GM12873 (cell line): ENCODE data around the gene COL8A2.

Source experiments
- TF ChIP-seq, protein P1 (sequence below): IDR thresholded peaks from 2 replicates; pipeline ENCODE4 v1.5.1; 2012; ENCODE audit warnings: low read depth, mild to moderate bottlenecking, moderate library complexity, low read length, control low read depth; ENCODE audit not compliant: insufficient read depth; ENCODE audit errors: missing control alignments

Gene COL8A2

DNA sequence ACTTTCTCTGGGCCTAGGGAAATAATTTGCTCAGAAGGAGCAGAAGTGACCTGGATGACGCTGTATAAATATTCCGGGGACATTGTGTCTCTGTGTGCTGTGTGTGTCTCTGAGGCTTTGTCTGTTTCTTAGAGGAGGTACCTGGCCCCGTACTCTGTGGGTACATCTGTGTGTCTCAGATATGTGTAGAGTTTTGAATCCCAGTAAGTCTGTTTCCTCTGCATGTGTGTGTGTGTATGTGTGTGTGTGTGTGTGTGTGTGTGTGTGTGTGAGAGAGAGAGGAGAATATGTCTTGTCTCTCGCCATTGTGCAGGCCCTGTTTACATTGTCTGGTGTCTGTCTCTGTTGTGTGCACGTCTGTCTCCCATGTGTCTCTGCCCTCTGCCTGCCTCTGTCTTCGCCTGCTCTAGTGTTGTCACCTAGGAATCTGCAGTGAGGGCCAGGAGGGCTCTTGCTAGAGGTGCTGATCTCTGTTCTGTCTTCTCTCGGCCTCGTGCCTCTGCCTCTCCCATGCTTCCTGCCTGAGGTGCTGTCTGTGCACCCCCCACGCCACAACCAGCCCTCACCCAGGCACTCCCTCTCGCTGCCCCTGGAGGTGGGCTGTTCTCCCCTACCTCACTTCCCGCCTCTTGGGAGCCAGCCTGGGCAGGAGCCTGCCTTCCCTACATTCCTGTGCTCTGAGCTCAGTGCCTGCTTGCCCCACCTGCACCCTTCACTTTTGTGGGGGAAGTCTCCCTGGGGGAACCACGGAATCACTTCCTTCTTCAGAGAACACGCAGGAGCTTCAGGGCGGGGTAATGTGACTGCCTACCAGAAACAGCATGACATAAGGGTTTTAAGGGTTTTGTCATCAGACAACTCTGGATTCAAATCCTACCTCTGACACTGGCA is 36.9 kb upstream of the COL8A2 start:
- TF ChIP-seq, protein P1, sequence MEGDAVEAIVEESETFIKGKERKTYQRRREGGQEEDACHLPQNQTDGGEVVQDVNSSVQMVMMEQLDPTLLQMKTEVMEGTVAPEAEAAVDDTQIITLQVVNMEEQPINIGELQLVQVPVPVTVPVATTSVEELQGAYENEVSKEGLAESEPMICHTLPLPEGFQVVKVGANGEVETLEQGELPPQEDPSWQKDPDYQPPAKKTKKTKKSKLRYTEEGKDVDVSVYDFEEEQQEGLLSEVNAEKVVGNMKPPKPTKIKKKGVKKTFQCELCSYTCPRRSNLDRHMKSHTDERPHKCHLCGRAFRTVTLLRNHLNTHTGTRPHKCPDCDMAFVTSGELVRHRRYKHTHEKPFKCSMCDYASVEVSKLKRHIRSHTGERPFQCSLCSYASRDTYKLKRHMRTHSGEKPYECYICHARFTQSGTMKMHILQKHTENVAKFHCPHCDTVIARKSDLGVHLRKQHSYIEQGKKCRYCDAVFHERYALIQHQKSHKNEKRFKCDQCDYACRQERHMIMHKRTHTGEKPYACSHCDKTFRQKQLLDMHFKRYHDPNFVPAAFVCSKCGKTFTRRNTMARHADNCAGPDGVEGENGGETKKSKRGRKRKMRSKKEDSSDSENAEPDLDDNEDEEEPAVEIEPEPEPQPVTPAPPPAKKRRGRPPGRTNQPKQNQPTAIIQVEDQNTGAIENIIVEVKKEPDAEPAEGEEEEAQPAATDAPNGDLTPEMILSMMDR: no peak

- TF ChIP-seq, protein P1: peak; percentile 43
Observed at GRCh38 chr1:36160949-36161485, 36.0 kb upstream of the COL8A2 start.

DNA sequence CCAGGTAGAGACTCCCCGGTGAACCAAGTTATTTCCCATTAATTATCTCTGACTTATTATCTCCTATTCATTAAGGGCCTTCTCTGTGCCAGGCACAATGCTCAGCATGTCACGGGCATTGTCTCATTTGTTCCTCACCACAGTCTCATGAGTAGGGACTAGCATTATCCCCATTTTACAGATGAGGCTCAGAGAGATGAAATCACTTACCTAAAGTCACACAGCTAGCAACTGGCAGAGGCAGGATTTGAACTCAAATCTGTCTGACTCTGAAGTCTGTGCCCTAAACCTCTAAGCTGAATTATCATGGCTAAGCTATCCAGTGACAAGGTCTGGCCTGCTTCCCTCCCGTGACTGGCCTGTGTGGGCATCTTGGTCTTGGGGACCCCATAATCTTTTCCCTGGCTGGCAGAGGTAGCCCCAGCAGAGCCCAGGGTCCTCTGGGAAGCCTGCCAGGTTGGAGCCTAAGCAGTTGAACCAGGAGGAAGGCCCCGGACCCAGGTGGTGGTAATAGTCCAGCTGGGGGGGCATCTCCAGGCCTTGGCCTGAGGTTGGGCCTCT is 35.4 kb upstream of the COL8A2 start:
- TF ChIP-seq, protein P1: no peak

DNA sequence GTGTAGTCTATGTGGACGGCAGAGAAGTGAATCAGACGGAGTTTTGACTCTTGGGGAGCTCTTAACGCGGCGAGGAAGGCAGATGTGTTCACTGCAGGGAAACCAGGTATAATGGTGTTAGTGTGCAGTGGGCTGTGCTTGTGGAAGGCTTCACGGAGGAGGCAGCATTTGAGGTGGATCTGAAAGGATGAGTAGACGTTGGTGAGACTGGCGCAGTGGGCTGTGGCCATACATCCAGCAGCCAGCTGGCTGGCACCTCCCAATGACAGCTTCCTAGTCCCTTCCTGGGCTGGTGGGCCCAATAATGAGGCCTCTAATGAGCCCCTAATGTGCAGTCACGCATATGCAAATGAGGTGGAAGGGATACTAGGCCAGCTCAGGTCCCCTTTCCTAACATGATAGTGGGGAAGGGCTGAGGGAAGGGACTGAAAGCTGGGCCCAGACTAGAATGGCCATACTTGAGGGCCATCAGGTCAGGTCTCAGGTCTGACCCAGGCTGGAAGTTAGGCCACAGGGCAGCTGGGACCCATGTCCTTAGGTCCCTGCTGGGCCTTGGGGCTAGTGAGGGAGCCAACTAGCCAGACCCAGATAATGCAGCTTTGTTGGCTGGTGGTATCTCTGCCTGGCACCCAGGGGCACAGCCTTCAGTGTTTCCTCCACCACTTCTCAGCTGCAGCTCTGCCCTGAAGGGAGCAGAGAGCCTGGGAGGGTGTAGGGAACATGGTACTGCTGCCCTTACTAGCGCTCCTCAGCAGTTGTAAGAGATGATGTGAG is 34.8 kb upstream of the COL8A2 start:
- TF ChIP-seq, protein P1: no peak

DNA sequence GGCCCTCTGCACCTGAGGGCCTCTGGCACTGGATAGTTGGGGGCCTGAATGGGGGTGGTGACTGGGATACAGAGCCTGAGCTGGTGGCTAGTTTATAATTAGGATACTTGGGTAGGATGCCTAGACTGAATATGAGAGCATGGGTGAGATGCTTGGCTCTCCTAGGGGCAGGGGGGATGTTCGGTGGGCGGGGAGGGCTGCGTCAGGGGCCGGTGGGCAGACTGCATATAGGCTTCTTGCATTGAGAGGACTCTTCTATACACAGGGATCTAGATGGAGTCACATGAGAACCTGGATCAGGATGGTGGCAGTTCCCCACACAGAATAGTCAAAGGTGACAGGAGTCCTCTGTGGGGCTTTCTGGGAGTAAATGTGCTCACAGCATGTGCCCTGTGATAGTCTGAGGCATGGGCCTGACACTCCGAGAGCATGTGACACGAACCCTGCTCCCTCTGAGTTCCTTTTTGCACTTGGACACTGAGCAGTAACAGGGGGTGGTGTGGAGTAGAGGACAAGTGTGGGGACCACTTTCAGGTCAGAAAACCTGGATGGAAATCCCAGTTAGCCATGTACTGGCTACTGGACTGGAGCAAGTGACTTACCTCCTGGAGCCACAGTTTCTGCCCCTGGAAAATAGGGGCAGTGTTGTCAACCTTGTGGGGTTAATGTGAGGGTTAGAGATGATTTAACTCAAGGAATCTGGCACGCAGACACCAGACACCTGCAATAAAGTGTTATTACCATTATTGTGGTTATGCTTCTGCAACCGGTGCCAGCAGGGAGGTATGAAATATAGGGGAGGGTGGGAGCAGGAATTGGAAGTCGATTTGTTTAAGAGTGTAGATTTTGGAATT is 33.2 kb upstream of the COL8A2 start:
- TF ChIP-seq, protein P1: no peak

GRCh38 chr1:36157115-36157903 is 32.3 kb upstream of the COL8A2 start:
- TF ChIP-seq, protein P1: no peak
